Stomach (tissue), 9 donors: ENCODE measurements around the gene LAMTOR3. TPM values are rescaled to one million over a fixed set of nuclear protein-coding genes. Genes with fewer than 3 reads are reported as not detected.

Source experiments
- DNase-seq, 2 donors: peaks; one replicate each; pipeline versions ENCODE4 v3.0.0 to v3.0.0-alpha.2; 2013 to 2019
- H3K27ac ChIP-seq, 5 donors: fragments of 200-600 bp in 4 of 5; sonication (generic) in 4 of 5; one replicate each; pipeline ENCODE4 v1.5.1; 2013 to 2019; ENCODE audit warnings: mild to moderate bottlenecking in 1 of 5, moderate library complexity in 1 of 5
- H3K27me3 ChIP-seq, 3 donors: fragments of 200-600 bp; sonication (generic); one replicate each; pipeline ENCODE4 v1.5.1; 2017 to 2019; ENCODE audit warnings: mixed run types in 1 of 3
- H3K36me3 ChIP-seq, 4 donors: fragments of 200-600 bp; sonication (generic); 1 replicate in 3 of 4; 2 replicates in 1 of 4; pipeline ENCODE4 v1.5.1; 2016 to 2019
- H3K4me1 ChIP-seq, 4 donors: fragments of 200-600 bp; sonication (generic); one replicate each; pipeline ENCODE4 v1.5.1; 2016 to 2019
- H3K4me3 ChIP-seq, 4 donors: fragments of 200-600 bp; sonication (generic) in 3 of 4; one replicate each; pipeline ENCODE4 v1.5.1; 2016 to 2019; ENCODE audit warnings: mild to moderate bottlenecking in 1 of 4
- H3K9me3 ChIP-seq, 4 donors: fragments of 200-600 bp; sonication (generic); one replicate each; pipeline ENCODE4 v1.5.1; 2016 to 2019
- EP300 ChIP-seq: sonication (generic); formaldehyde crosslinking; IDR thresholded peaks from one replicate; pipeline ENCODE4 v1.6.1; 2017; ENCODE audit warnings: antibody characterized with exemption
- POLR2A ChIP-seq, 4 donors: fragments of 450-650 bp; IDR thresholded peaks; one replicate each; pipeline ENCODE4 v1.6.1; 2016; ENCODE audit warnings: antibody characterized with exemption in 4 of 4, control low read depth in 2 of 4, mild to moderate bottlenecking in 1 of 4, moderate library complexity in 1 of 4
- POLR2AphosphoS5 ChIP-seq, 3 donors: sonication (generic); formaldehyde crosslinking; IDR thresholded peaks; one replicate each; pipeline ENCODE4 v1.6.1; 2016; ENCODE audit warnings: antibody characterized with exemption in 3 of 3
- WGBS, 5 donors: extraction: QIAGEN DNeasy Blood & Tissue Kit in 3 of 5; methylation state at CpG; one replicate each; pipeline versions ENCODE4 v1.1.5 to v1.1.7; 2013 to 2018; 5-methylcytosine and 5-hydroxymethylcytosine counted together
- intact Hi-C: fragments of 100-400 bp; cut with DNase I; formaldehyde crosslinking; loops from one replicate; pipeline ENCODE4 v1.15.1; 2023; ENCODE audit warnings: low total_unique reads
- polyA plus RNA-seq, 3 donors: library from polyadenylated mRNA; stranded (reverse); fragments of 200-250 nt; gene quantifications; one replicate each; pipeline ENCODE4 v1.2.3, GENCODE V29; 2013
- total RNA-seq, 5 donors: library from RNA; depleted of rRNA; stranded (reverse); fragments of >200 nt; gene quantifications; one replicate each; pipeline versions ENCODE4 v1.1.0 to v1.2.3, GENCODE V29; 2014 to 2016
- TF ChIP-seq, protein P1 (sequence below), 7 experiments: fragments of 450-650 bp in 4 of 7; fragments of 200-600 bp in 3 of 7; sonication (generic) in 3 of 7; IDR thresholded peaks; one replicate each; pipeline ENCODE4 v1.5.1; 2016 to 2019; ENCODE audit warnings: antibody characterized with exemption in 7 of 7, control low read depth in 2 of 7, mild to moderate bottlenecking in 1 of 7
- donor health status: healthy with polysubstance abuse.
- donor health status: Bipolar disorder and iron deficiency.
- donor health status: healthy.

The LAMTOR3 gene
- total and polyA plus RNA-seq, 8 donors, result 1.7 to 88.4 (median 40.0) TPM

DNA sequence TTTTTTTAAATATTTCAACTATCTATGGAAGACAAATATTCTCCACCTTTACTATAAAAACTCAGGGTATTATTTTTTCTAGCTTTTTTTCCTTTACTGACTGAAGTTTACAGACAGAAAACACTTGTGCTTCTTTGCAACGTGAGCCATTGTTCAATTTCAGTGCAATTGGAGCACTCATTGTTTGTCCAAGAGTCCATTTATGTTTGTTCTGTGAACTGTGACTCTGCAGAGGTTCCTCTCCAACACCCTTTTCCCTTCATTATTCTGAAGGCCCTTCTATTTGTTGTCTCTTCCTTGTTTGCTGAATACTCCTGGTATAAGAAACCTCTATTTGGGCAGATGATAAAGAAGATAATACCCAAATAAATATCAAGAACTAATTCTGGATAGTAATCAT, 40.2 kb downstream of the LAMTOR3 start:
- WGBS, 5 donors, result 20 to 56% (median 41%) methylated on average over 1 of the region's 1 CpG
- Histone ChIP-seq H3K4me3 (no peak overlapping the region), H3K36me3 (no peaks in the 10 kb centered on the region), H3K27ac (no peak overlapping the region), H3K27me3 (no peaks in the 10 kb centered on the region), H3K9me3 (no peaks in the 10 kb centered on the region), H3K4me1 (no peaks in the 10 kb centered on the region)
- intact Hi-C loops, result no loop called here
- no peak for DNase-seq
- TF ChIP-seq POLR2AphosphoS5 (IDR thresholded peaks at IDR 0.05) (no peak), EP300 (no peak), POLR2A (IDR thresholded peaks at IDR 0.05) (no peak)
- TF ChIP-seq, protein P1, sequence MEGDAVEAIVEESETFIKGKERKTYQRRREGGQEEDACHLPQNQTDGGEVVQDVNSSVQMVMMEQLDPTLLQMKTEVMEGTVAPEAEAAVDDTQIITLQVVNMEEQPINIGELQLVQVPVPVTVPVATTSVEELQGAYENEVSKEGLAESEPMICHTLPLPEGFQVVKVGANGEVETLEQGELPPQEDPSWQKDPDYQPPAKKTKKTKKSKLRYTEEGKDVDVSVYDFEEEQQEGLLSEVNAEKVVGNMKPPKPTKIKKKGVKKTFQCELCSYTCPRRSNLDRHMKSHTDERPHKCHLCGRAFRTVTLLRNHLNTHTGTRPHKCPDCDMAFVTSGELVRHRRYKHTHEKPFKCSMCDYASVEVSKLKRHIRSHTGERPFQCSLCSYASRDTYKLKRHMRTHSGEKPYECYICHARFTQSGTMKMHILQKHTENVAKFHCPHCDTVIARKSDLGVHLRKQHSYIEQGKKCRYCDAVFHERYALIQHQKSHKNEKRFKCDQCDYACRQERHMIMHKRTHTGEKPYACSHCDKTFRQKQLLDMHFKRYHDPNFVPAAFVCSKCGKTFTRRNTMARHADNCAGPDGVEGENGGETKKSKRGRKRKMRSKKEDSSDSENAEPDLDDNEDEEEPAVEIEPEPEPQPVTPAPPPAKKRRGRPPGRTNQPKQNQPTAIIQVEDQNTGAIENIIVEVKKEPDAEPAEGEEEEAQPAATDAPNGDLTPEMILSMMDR (IDR thresholded peaks at IDR 0.05), result no peak

DNA sequence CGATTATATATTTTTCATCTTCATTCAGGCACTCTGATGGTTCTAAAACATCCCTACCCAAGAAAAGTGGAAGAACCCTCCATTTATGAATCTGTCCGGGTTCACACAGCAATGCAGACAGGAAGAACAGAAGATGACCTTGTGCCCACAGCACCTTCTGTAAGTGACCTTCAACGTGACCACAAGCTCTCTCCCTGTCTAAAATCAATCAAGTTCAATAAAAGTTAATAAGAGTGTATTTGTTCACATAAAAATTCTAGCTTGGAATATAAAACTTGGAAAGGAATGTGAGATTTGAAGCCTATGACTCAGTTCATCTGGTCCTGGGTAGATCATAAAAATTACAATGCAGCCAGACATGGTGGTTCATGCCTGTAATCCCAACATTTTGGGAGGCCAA, 41.0 kb downstream of the LAMTOR3 start:
- no peaks in the 10 kb centered on the region for H3K36me3 ChIP-seq
- DNase-seq, result no peak
- intact Hi-C loops, result no loop called here
- H3K4me3 ChIP-seq, result no peak overlapping the region
- no peaks in the 10 kb centered on the region for H3K4me1 ChIP-seq
- no peak overlapping the region for H3K27ac ChIP-seq
- H3K27me3 ChIP-seq, result no peaks in the 10 kb centered on the region
- TF ChIP-seq EP300 (no peak), POLR2A (IDR thresholded peaks at IDR 0.05) (no peak), POLR2AphosphoS5 (IDR thresholded peaks at IDR 0.05) (no peak)
- TF ChIP-seq, protein P1 (IDR thresholded peaks at IDR 0.05), result no peak
- no peaks in the 10 kb centered on the region for H3K9me3 ChIP-seq
- WGBS, 5 donors, result 79 to 89% (median 88%) methylated on average over 3 of the region's 3 CpGs

DNA sequence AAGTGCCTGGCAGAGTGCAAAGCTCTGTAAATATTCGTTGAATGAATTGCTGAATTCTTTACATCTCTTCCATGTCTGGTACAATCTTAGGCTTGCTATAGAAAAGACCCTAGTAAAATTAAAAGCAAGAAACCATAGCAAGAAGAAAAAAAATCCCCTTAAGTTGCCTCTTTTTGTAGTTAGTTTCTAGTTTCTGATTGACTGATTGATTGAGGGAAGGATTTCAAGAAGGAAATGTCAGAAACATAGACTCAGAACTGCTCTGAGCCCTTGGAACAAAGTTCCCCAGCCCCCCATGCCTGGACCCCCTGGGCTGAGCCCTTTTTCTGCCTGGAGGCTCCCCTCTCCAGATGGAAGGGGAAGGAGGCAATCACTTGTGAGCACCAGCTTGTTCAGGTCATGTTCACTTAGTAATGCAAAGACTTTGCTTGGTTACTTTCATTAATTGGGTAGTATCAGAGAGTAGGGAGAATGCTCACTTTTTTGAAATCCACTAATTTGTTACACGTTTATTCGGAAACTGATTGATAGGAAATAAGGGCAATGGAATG, 42.0 kb downstream of the LAMTOR3 start:
- Histone ChIP-seq H3K4me3 (no peak overlapping the region), H3K27ac (no peak overlapping the region), H3K27me3 (no peaks in the 10 kb centered on the region), H3K9me3 (no peaks in the 10 kb centered on the region), H3K36me3 (no peaks in the 10 kb centered on the region), H3K4me1 (no peaks in the 10 kb centered on the region)
- WGBS, 5 donors, result 82 to 89% (median 85%) methylated on average over 3 of the region's 3 CpGs
- no peak for DNase-seq
- TF ChIP-seq EP300 (no peak), POLR2AphosphoS5 (IDR thresholded peaks at IDR 0.05) (no peak)
- intact Hi-C loops, result no loop called here

DNA sequence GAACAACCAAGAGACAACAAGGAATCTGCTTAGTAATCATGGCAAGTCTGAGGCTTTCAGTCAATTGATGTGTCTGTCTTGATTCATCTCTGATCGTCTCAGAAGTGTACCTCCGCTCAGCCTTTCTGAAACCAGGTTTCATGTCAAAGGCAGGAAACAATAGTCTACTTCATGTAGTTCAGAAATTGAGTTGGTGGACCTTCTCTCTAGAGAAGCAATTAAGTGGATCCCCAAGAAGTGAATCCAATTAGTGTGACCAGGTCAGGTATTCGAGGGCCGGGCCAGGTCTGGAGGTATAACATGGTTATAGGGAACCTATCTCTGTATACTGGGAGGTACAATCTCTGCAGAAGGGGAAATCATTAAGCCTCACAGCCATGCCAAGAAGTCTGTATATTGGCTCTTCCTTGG, 45.6 kb downstream of the LAMTOR3 start:
- no peaks in the 10 kb centered on the region for H3K36me3 ChIP-seq
- intact Hi-C loops, result no loop called here
- no peaks in the 10 kb centered on the region for H3K27me3 ChIP-seq
- WGBS, 5 donors, result 81 to 96% (median 89%) methylated on average over 4 of the region's 4 CpGs
- no peak for DNase-seq
- no peak overlapping the region for H3K27ac ChIP-seq
- H3K4me3 ChIP-seq, result no peak overlapping the region
- H3K9me3 ChIP-seq, result no peaks in the 10 kb centered on the region
- H3K4me1 ChIP-seq, result no peaks in the 10 kb centered on the region
- TF ChIP-seq, protein P1 (IDR thresholded peaks at IDR 0.05), result no peak
- no peak for TF ChIP-seq POLR2A (IDR thresholded peaks at IDR 0.05)

DNA sequence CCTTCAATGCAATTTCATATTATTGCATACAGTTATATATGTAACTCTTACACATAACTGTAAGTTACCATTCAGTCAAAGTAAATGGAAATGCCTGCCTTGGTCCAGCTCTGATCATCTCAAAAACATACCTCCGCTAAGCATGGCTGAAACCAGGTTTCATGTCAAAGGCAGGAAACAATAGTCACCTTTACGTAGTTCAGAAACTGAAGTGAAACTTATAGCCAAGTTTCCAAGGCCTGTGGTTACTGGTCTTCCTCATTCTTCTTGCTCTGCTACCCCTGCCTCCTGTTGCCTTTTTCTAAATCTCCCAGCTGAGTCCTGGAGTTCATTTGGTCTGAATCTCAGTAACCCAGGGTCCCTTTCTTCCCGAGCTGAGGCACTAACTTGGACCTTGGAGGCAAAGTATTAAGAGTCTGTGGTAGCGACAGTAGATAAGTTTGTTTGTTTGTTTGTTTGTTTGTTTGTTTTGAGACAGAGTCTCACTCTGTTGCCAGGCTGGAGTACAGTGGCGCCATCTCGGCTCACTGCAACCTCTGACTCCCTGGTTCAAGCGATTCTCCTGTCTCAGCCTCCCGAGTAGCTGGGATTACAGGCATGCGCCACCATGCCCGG, 46.8 kb downstream of the LAMTOR3 start:
- H3K27ac ChIP-seq, result no peak overlapping the region
- DNase-seq, result peak in 1 of 2 donors; percentile 19
- 80 to 91% (median 87%) methylated on average over 10 of the region's 10 CpGs for WGBS, 5 donors

More for the DNA sequence above, 46.8 kb downstream of the LAMTOR3 start:
- H3K36me3 ChIP-seq, result no peaks in the 10 kb centered on the region
- H3K4me3 ChIP-seq, result no peak overlapping the region
- intact Hi-C loops, result no loop called here
- no peaks in the 10 kb centered on the region for H3K9me3 ChIP-seq
- H3K4me1 ChIP-seq, result no peaks in the 10 kb centered on the region
- no peak for TF ChIP-seq POLR2AphosphoS5 (IDR thresholded peaks at IDR 0.05)
- TF ChIP-seq, protein P1 (IDR thresholded peaks at IDR 0.05), result no peak
- no peak for TF ChIP-seq POLR2A (IDR thresholded peaks at IDR 0.05)
- TF ChIP-seq EP300, result no peak
- H3K27me3 ChIP-seq, result no peaks in the 10 kb centered on the region
